ENCODE results near the gene SETD1B.
"Not testable (repeated sequence)": the region's sequence is repeated elsewhere in the genome, so short reads cannot be mapped to it uniquely, and the experiment has no call there.

The SETD1B gene

DNA sequence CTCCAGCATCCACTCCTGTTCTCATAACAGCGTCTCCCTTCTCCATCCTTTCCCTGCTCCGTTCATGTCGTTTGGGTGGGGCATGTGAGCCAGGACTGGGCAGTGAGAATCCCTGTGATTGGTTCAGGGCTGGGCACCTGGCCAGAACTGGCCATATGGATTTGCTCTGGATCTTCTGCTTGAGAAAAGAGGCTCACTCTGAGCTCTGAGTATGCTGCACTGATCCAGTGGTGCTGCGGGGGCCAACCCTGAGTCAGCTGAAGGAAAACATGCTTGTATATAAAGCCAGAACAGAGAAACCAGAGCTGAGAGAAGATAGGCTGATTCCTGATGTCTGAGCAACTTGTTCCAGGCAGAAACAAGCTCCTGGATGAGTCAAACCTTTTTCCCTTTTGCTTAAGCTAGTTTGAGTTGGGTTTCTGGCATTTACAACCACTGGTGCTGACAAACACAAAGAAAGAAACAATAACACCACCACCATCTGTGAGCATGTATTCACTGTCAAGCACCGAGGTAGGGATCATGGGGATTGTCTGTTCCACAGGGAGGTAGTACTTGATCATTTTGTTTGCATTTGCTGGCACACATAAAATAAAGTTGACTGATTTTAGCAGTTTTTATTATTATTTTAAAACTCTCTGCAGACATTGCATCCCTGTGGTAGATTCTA is 68.9 kb downstream of the SETD1B start:
- Histone ChIP-seq H3K4me1 (ENCODE audit: control insufficient read depth in 5 of 5, insufficient read depth in 5 of 5, low read length in 5 of 5) (no peaks in the 10 kb centered on the region), H3K27me3 (ENCODE audit: control insufficient read depth in 5 of 5, insufficient read depth in 4 of 5, low read length in 5 of 5) (no peaks in the 10 kb centered on the region), H3K36me3 (ENCODE audit: control insufficient read depth in 5 of 5, insufficient read depth in 5 of 5, low read length in 5 of 5) (no peaks in the 10 kb centered on the region), H3K9ac (ENCODE audit: low read length in 5 of 5) (no peak overlapping the region), H3K27ac (ENCODE audit: low read depth, low read length) (no peak overlapping the region), H3K9me3 (ENCODE audit: control insufficient read depth in 5 of 5, low read length in 5 of 5) (no peaks in the 10 kb centered on the region), H3K4me3 (ENCODE audit: low read depth in 1 of 5, low read length in 5 of 5) (no peak overlapping the region)

GRCh38 chr12:121873216-121873569 is 69.4 kb downstream of the SETD1B start:
- no peak overlapping the region for H3K4me3 ChIP-seq (ENCODE audit: low read depth in 1 of 5, low read length in 5 of 5)
- H3K36me3 ChIP-seq (ENCODE audit: control insufficient read depth in 5 of 5, insufficient read depth in 5 of 5, low read length in 5 of 5), result no peaks in the 10 kb centered on the region
- H3K9me3 ChIP-seq (ENCODE audit: control insufficient read depth in 5 of 5, low read length in 5 of 5), result no peaks in the 10 kb centered on the region
- H3K9ac ChIP-seq (ENCODE audit: low read length in 5 of 5), result no peak overlapping the region
- H3K27ac ChIP-seq (ENCODE audit: low read depth, low read length), result no peak overlapping the region
- H3K4me1 ChIP-seq (ENCODE audit: control insufficient read depth in 5 of 5, insufficient read depth in 5 of 5, low read length in 5 of 5), result no peaks in the 10 kb centered on the region
- no peaks in the 10 kb centered on the region for H3K27me3 ChIP-seq (ENCODE audit: control insufficient read depth in 5 of 5, insufficient read depth in 4 of 5, low read length in 5 of 5)

GRCh38 chr12:121874071-121874470 is 70.3 kb downstream of the SETD1B start:
- H3K9ac ChIP-seq (ENCODE audit: low read length in 5 of 5), result no peak overlapping the region
- H3K27ac ChIP-seq (ENCODE audit: low read depth, low read length), result no peak overlapping the region
- H3K9me3 ChIP-seq (ENCODE audit: control insufficient read depth in 5 of 5, low read length in 5 of 5), result no peaks in the 10 kb centered on the region
- H3K27me3 ChIP-seq (ENCODE audit: control insufficient read depth in 5 of 5, insufficient read depth in 4 of 5, low read length in 5 of 5), result no peaks in the 10 kb centered on the region
- no peak overlapping the region for H3K4me3 ChIP-seq (ENCODE audit: low read depth in 1 of 5, low read length in 5 of 5)
- no peaks in the 10 kb centered on the region for H3K36me3 ChIP-seq (ENCODE audit: control insufficient read depth in 5 of 5, insufficient read depth in 5 of 5, low read length in 5 of 5)
- H3K4me1 ChIP-seq (ENCODE audit: control insufficient read depth in 5 of 5, insufficient read depth in 5 of 5, low read length in 5 of 5), result no peaks in the 10 kb centered on the region

DNA sequence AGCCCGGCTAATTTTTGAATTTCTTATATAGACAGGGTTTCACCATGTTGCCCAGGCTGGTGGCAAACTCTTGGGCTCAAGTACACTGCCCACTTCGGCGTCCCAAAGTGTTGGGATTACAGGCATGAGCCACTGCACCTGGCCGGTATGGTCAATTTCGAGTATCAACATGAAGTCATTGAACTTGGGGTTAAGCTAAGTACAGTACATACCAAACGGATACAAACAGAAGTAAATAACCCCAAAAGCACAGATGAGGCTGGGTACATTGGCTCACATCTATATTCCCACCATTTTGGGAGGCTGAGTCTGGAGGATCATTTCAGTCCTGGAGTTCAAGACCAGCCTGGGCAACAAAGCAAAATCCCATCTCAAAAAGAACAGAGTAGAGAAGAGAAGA is 71.8 kb downstream of the SETD1B start:
- Histone ChIP-seq H3K36me3 (ENCODE audit: control insufficient read depth in 5 of 5, insufficient read depth in 5 of 5, low read length in 5 of 5) (no peaks in the 10 kb centered on the region), H3K4me1 (ENCODE audit: control insufficient read depth in 5 of 5, insufficient read depth in 5 of 5, low read length in 5 of 5) (no peaks in the 10 kb centered on the region), H3K9ac (ENCODE audit: low read length in 5 of 5) (no peak overlapping the region), H3K27ac (ENCODE audit: low read depth, low read length) (no peak overlapping the region), H3K27me3 (ENCODE audit: control insufficient read depth in 5 of 5, insufficient read depth in 4 of 5, low read length in 5 of 5) (no peaks in the 10 kb centered on the region), H3K4me3 (ENCODE audit: low read depth in 1 of 5, low read length in 5 of 5) (no peak overlapping the region), H3K9me3 (ENCODE audit: control insufficient read depth in 5 of 5, low read length in 5 of 5) (no peaks in the 10 kb centered on the region)

DNA sequence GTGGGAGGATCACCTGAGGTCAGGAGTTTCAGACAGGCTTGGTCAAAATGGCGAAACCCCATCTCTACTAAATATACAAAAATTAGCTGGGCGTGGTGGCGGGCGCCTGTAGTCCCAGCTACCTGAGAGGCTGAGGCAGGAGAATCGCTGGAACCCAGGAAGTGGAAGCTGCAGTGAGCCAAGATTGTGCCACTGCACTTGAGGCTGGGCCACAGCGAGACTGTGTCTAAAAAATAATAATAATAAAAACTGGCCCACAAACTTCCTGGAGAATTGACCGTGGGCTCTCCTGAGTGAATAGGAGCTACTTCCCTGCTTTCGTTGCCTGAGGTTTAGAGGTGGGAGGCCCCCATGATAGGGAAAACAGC is 72.3 kb downstream of the SETD1B start:
- not testable (repeated sequence) for H3K9ac ChIP-seq (ENCODE audit: low read length in 5 of 5); H3K4me1 ChIP-seq (ENCODE audit: control insufficient read depth in 5 of 5, insufficient read depth in 5 of 5, low read length in 5 of 5); H3K4me3 ChIP-seq (ENCODE audit: low read depth in 1 of 5, low read length in 5 of 5); H3K27me3 ChIP-seq (ENCODE audit: control insufficient read depth in 5 of 5, insufficient read depth in 4 of 5, low read length in 5 of 5); H3K36me3 ChIP-seq (ENCODE audit: control insufficient read depth in 5 of 5, insufficient read depth in 5 of 5, low read length in 5 of 5); H3K27ac ChIP-seq (ENCODE audit: low read depth, low read length); H3K9me3 ChIP-seq (ENCODE audit: control insufficient read depth in 5 of 5, low read length in 5 of 5)

Measured in subcutaneous abdominal adipose tissue (tissue), 5 donors.